HEK293 (cell line): ENCODE results near the gene CACNA1G.

Experiments
- BCL6B ChIP-seq: fragments of 450-650 bp; formaldehyde crosslinking; IDR thresholded peaks from 2 replicates; pipeline ENCODE4 v1.5.1; 2017; ENCODE audit warnings: missing biosample characterization, missing genetic modification characterization
- GLI2 ChIP-seq: fragments of 450-650 bp; formaldehyde crosslinking; IDR thresholded peaks from 2 replicates; pipeline ENCODE4; 2017; ENCODE audit warnings: missing biosample characterization, missing genetic modification characterization, low read depth, borderline replicate concordance
- GLIS2 ChIP-seq: fragments of 450-650 bp; formaldehyde crosslinking; IDR thresholded peaks from 2 replicates; pipeline ENCODE4 v1.5.1; 2016; ENCODE audit warnings: missing biosample characterization, missing genetic modification characterization
- HOXC10 ChIP-seq: sonication (generic); formaldehyde crosslinking; IDR thresholded peaks from 2 replicates; pipeline ENCODE4 v1.8.1; 2023; ENCODE audit warnings: mild to moderate bottlenecking, missing genetic modification reagents
- KLF1 ChIP-seq: fragments of 450-650 bp; formaldehyde crosslinking; IDR thresholded peaks from 2 replicates; pipeline ENCODE4 v1.5.1; 2016; ENCODE audit warnings: missing biosample characterization, missing genetic modification characterization
- KLF17 ChIP-seq: fragments of 450-650 bp; formaldehyde crosslinking; IDR thresholded peaks from 2 replicates; pipeline ENCODE4 v1.5.1; 2016; ENCODE audit warnings: missing biosample characterization, missing genetic modification characterization
- OVOL3 ChIP-seq: fragments of 450-650 bp; formaldehyde crosslinking; IDR thresholded peaks from 2 replicates; pipeline ENCODE4 v1.5.1; 2016; ENCODE audit warnings: missing biosample characterization, missing genetic modification characterization
- PRDM2 ChIP-seq: fragments of 450-650 bp; formaldehyde crosslinking; IDR thresholded peaks from 2 replicates; pipeline ENCODE4 v1.5.1; 2016; ENCODE audit warnings: missing biosample characterization, missing genetic modification characterization, borderline replicate concordance
- PRDM6 ChIP-seq: fragments of 450-650 bp; formaldehyde crosslinking; IDR thresholded peaks from 2 replicates; pipeline ENCODE4 v1.5.1; 2017; ENCODE audit warnings: missing biosample characterization, missing genetic modification characterization
- SCRT2 ChIP-seq: fragments of 450-650 bp; formaldehyde crosslinking; IDR thresholded peaks from 2 replicates; pipeline ENCODE4 v1.5.1; 2016; ENCODE audit warnings: missing biosample characterization, missing genetic modification characterization
- SETDB1 ChIP-seq: IDR thresholded peaks from one replicate; pipeline ENCODE4 v1.6.1; 2017; ENCODE audit warnings: mild to moderate bottlenecking, low read length, moderate library complexity, mixed read lengths; ENCODE audit not compliant: insufficient read length
- ZBTB26 ChIP-seq: fragments of 450-650 bp; formaldehyde crosslinking; optimal IDR thresholded peaks from 2 replicates; pipeline ENCODE3; 2016; ENCODE audit warnings: missing biosample characterization, mild to moderate bottlenecking, missing genetic modification characterization
- ZBTB8A ChIP-seq: fragments of 450-650 bp; formaldehyde crosslinking; IDR thresholded peaks from 2 replicates; pipeline ENCODE4 v1.5.1; 2016; ENCODE audit warnings: missing biosample characterization, missing genetic modification characterization
- ZNF133 ChIP-seq: fragments of 450-650 bp; formaldehyde crosslinking; IDR thresholded peaks from 2 replicates; pipeline ENCODE4 v1.5.1; 2016; ENCODE audit warnings: missing biosample characterization, missing genetic modification characterization
- ZNF148 ChIP-seq: fragments of 450-650 bp; formaldehyde crosslinking; IDR thresholded peaks from 2 replicates; pipeline ENCODE4 v1.5.0; 2017; ENCODE audit warnings: missing biosample characterization, missing genetic modification characterization, borderline replicate concordance
- ZNF223 ChIP-seq: fragments of 450-650 bp; formaldehyde crosslinking; IDR thresholded peaks from 2 replicates; pipeline ENCODE4 v1.5.1; 2016; ENCODE audit warnings: missing biosample characterization, missing genetic modification characterization
- ZNF48 ChIP-seq: fragments of 450-650 bp; formaldehyde crosslinking; IDR thresholded peaks from 2 replicates; pipeline ENCODE4 v1.5.1; 2016; ENCODE audit warnings: missing biosample characterization, missing genetic modification characterization
- ZNF530 ChIP-seq: fragments of 450-650 bp; formaldehyde crosslinking; IDR thresholded peaks from 2 replicates; pipeline ENCODE4 v1.5.1; 2016; ENCODE audit warnings: low read depth, missing biosample characterization, missing genetic modification characterization
- ZNF558 ChIP-seq: fragments of 450-650 bp; formaldehyde crosslinking; IDR thresholded peaks from 2 replicates; pipeline ENCODE4 v1.5.1; 2016; ENCODE audit warnings: missing biosample characterization, missing genetic modification characterization
- ZNF560 ChIP-seq: fragments of 450-650 bp; formaldehyde crosslinking; IDR thresholded peaks from 2 replicates; pipeline ENCODE4 v1.5.1; 2017; ENCODE audit warnings: missing biosample characterization, missing genetic modification characterization, borderline replicate concordance
- ZNF585B ChIP-seq: fragments of 450-650 bp; formaldehyde crosslinking; IDR thresholded peaks from 2 replicates; pipeline ENCODE4 v1.5.1; 2016; ENCODE audit warnings: missing biosample characterization, missing genetic modification characterization
- ZNF645 ChIP-seq: fragments of 450-650 bp; formaldehyde crosslinking; IDR thresholded peaks from 2 replicates; pipeline ENCODE4; 2016; ENCODE audit warnings: missing biosample characterization, missing genetic modification characterization
- ZNF837 ChIP-seq: fragments of 450-650 bp; formaldehyde crosslinking; IDR thresholded peaks from 2 replicates; pipeline ENCODE4 v1.5.1; 2016; ENCODE audit warnings: missing biosample characterization, missing genetic modification characterization
- ZSCAN23 ChIP-seq: fragments of 450-650 bp; formaldehyde crosslinking; IDR thresholded peaks from 2 replicates; pipeline ENCODE4 v1.5.1; 2016; ENCODE audit warnings: missing biosample characterization, missing genetic modification characterization

The CACNA1G gene

GRCh38 chr17:50541716-50542688 is 18.5 kb upstream of the CACNA1G start (continued):
- TF ChIP-seq KLF1 (no peak; the same call in 1 of the 2 replicates), GLI2 (tag by site-specific recombination) (no peak), ZBTB26 (tag by site-specific recombination) (peak; percentile 52), ZBTB8A (peak; percentile 55), ZNF645 (tag by site-specific recombination) (no peak), ZNF558 (tag by site-specific recombination) (no peak), KLF17 (tag by site-specific recombination) (peak; percentile 72; the same call in 1 of the 2 replicates), SCRT2 (tag by site-specific recombination) (no peak), SETDB1 (no peak), ZNF223 (tag by site-specific recombination) (no peak), PRDM6 (tag by site-specific recombination) (no peak), ZNF48 (no peak), OVOL3 (tag by site-specific recombination) (no peak), GLIS2 (tag by site-specific recombination) (peak; percentile 41; the same call in 1 of the 2 replicates), ZNF148 (no peak), BCL6B (tag by site-specific recombination) (no peak), ZSCAN23 (tag by site-specific recombination) (no peak), ZNF530 (no peak), HOXC10 (no peak), ZNF560 (no peak), PRDM2 (no peak), ZNF133 (no peak), ZNF837 (no peak), ZNF585B (tag by site-specific recombination) (no peak)
